ENCODE measurements around the gene UBP1. TPM values are rescaled to one million over a fixed set of nuclear protein-coding genes. Genes with fewer than 3 reads are reported as not detected.
A peak's percentile ranks its signal among the peaks of the same experiment; 100 is the strongest.

Gene UBP1
- total and polyA plus RNA-seq, 9 of the 15 experiments (the other 6 are each of a cell fraction or from before 2014, with no cell fraction given): 13.6 to 143 (median 79.6) TPM

- TF ChIP-seq ZFP36 (IDR thresholded peaks at IDR 0.05; ENCODE audit: low read depth, low read length, partially characterized antibody): no peak
- peak; percentile 13; the same call in 1 of the 2 replicates for TF ChIP-seq HDAC2 (IDR thresholded peaks at IDR 0.05)
- TF ChIP-seq CREB3L1 (IDR thresholded peaks at IDR 0.05; ENCODE audit: borderline replicate concordance, low read depth): peak; percentile 33; the same call in 1 of the 2 replicates
- TF ChIP-seq ZNF431 (CRISPR knock-in tag; IDR thresholded peaks at IDR 0.05): 0 out of 2 replicates have a peak, but pooled peaks have one; percentile 53
- TF ChIP-seq ZNF239 (CRISPR knock-in tag; IDR thresholded peaks at IDR 0.05): no peak
- no peak for TF ChIP-seq IFI16 (CRISPR knock-in tag; IDR thresholded peaks at IDR 0.05)
- peak; percentile 64 for TF ChIP-seq ARID1B (IDR thresholded peaks at IDR 0.05)
- TF ChIP-seq HMG20A (CRISPR knock-in tag; conservative IDR thresholded peaks at IDR 0.05): 0 out of 2 replicates have a peak, but pooled peaks have one; percentile 3
- no peak for TF ChIP-seq SPI1 (IDR thresholded peaks at IDR 0.05; ENCODE audit: borderline replicate concordance, low read depth, low read length)
- TF ChIP-seq RB1 (IDR thresholded peaks at IDR 0.05; ENCODE audit: low read depth): no peak; the same call in 1 of the 2 replicates
- TF ChIP-seq ZNF764 (CRISPR knock-in tag; IDR thresholded peaks at IDR 0.05; ENCODE audit: low read depth): no peak
- TF ChIP-seq EZH2 (IDR thresholded peaks at IDR 0.05; ENCODE audit: borderline replicate concordance, low read depth, low read length): no peak
Observed at GRCh38 chr3:33441225-33441976, 1.2 kb upstream of the UBP1 start (continued).
